Measurements from ENCODE around the gene HGF. TPM values are rescaled to one million over a fixed set of nuclear protein-coding genes. Genes with fewer than 3 reads are reported as not detected.

HGF gene
- total and polyA plus RNA-seq, 4 donors = 1.2 to 12.2 (median 2.8) TPM

- Histone ChIP-seq H3K36me3 (ENCODE audit: control insufficient read depth, insufficient read depth, low read length) (no peaks in the 10 kb centered on the region), H3K4me3 (ENCODE audit: low read depth, low read length) (no peak overlapping the region), H3K9me3 (ENCODE audit: control insufficient read depth, insufficient read depth, low read length) (no peaks in the 10 kb centered on the region), H3K27me3 (ENCODE audit: control insufficient read depth, insufficient read depth, low read length) (no peaks in the 10 kb centered on the region), H3K4me1 (ENCODE audit: control insufficient read depth, insufficient read depth, low read length) (no peaks in the 10 kb centered on the region), H3K27ac (ENCODE audit: low read depth, low read length) (no peak overlapping the region)
- 96% methylated on average over 7 of the region's 12 CpGs for WGBS (ENCODE audit: insufficient coverage)
- no peak for DNase-seq (ENCODE audit: low read depth in 4 of 6, low spot score in 6 of 6)
Observed at GRCh38 chr7:81791568-81792518, 22.0 kb upstream of the HGF start.

DNA sequence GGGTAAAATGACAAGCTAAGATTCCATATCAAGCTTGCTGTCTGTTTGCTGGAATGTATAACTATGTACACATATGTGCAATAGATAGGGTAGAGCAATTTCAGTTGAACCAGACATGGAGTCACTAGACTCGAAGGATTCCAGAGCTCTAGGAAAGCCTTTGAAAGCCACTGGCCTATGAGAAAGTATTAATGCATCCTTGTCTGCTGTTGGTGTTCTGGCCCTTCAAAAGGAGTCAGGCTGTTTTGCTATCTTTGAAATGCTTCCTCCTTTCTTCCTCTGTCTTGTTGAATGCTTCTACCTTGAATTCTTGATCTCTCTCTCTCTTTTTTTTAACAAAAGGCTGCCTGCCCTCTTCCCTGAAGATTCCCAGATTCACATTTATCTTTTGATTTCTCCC lies 20.8 kb upstream of the HGF start:
- Histone ChIP-seq H3K4me3 (ENCODE audit: low read depth, low read length) (no peak overlapping the region), H3K27ac (ENCODE audit: low read depth, low read length) (no peak overlapping the region), H3K36me3 (ENCODE audit: control insufficient read depth, insufficient read depth, low read length) (no peaks in the 10 kb centered on the region), H3K27me3 (ENCODE audit: control insufficient read depth, insufficient read depth, low read length) (no peaks in the 10 kb centered on the region), H3K9me3 (ENCODE audit: control insufficient read depth, insufficient read depth, low read length) (no peaks in the 10 kb centered on the region), H3K4me1 (ENCODE audit: control insufficient read depth, insufficient read depth, low read length) (no peaks in the 10 kb centered on the region)
- 67% methylated on average over 1 of the region's 1 CpG for WGBS (ENCODE audit: insufficient coverage)
- DNase-seq (ENCODE audit: low read depth in 4 of 6, low spot score in 6 of 6) = no peak

GRCh38 chr7:81790120-81790500 lies 20.3 kb upstream of the HGF start:
- Histone ChIP-seq H3K36me3 (ENCODE audit: control insufficient read depth, insufficient read depth, low read length) (no peaks in the 10 kb centered on the region), H3K9me3 (ENCODE audit: control insufficient read depth, insufficient read depth, low read length) (no peaks in the 10 kb centered on the region), H3K27ac (ENCODE audit: low read depth, low read length) (no peak overlapping the region), H3K4me1 (ENCODE audit: control insufficient read depth, insufficient read depth, low read length) (no peaks in the 10 kb centered on the region), H3K27me3 (ENCODE audit: control insufficient read depth, insufficient read depth, low read length) (no peaks in the 10 kb centered on the region), H3K4me3 (ENCODE audit: low read depth, low read length) (no peak overlapping the region)
- WGBS (ENCODE audit: insufficient coverage) = no CpG with 5 or more reads among the region's 2 CpGs
- DNase-seq (ENCODE audit: low read depth in 4 of 6, low spot score in 6 of 6) = peak in 1 of 6 donors; percentile 46

- H3K36me3 ChIP-seq (ENCODE audit: control insufficient read depth, insufficient read depth, low read length) = no peaks in the 10 kb centered on the region
- WGBS (ENCODE audit: insufficient coverage) = no CpG with 5 or more reads among the region's 1 CpG
- no peak overlapping the region for H3K4me3 ChIP-seq (ENCODE audit: low read depth, low read length)
- DNase-seq (ENCODE audit: low read depth in 4 of 6, low spot score in 6 of 6) = peak in 1 of 6 donors; percentile 45
- H3K27me3 ChIP-seq (ENCODE audit: control insufficient read depth, insufficient read depth, low read length) = no peaks in the 10 kb centered on the region
- no peaks in the 10 kb centered on the region for H3K4me1 ChIP-seq (ENCODE audit: control insufficient read depth, insufficient read depth, low read length)
- no peaks in the 10 kb centered on the region for H3K9me3 ChIP-seq (ENCODE audit: control insufficient read depth, insufficient read depth, low read length)
- no peak overlapping the region for H3K27ac ChIP-seq (ENCODE audit: low read depth, low read length)
Observed at GRCh38 chr7:81789406-81790119, 19.7 kb upstream of the HGF start.

GRCh38 chr7:81788246-81788645 lies 18.4 kb upstream of the HGF start:
- Histone ChIP-seq H3K27ac (ENCODE audit: low read depth, low read length) (no peak overlapping the region), H3K9me3 (ENCODE audit: control insufficient read depth, insufficient read depth, low read length) (no peaks in the 10 kb centered on the region), H3K27me3 (ENCODE audit: control insufficient read depth, insufficient read depth, low read length) (no peaks in the 10 kb centered on the region), H3K4me1 (ENCODE audit: control insufficient read depth, insufficient read depth, low read length) (no peaks in the 10 kb centered on the region), H3K4me3 (ENCODE audit: low read depth, low read length) (no peak overlapping the region), H3K36me3 (ENCODE audit: control insufficient read depth, insufficient read depth, low read length) (no peaks in the 10 kb centered on the region)
- no peak for DNase-seq (ENCODE audit: low read depth in 4 of 6, low spot score in 6 of 6)
- 93% methylated on average over 6 of the region's 8 CpGs for whole genome bisulfite sequencing (ENCODE audit: insufficient coverage)

DNA sequence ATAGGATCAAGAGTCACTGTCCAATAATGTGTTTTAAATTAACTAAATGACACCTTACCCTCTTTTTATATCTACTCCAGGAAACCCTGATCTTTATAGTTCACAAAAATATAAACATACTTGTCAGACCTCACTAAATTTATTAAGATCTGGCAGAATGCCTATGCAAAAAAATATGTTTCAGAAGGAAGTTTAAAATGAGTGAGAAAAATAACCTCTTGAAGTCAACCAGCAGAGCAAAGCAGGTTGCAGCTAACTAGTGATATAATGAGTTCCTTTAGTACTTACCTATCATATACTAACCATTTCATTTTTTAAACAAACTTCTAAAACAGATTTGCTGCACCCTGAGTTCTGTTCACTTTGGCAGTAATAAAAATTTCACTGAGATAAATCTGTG lies 14.0 kb upstream of the HGF start:
- Histone ChIP-seq H3K4me3 (ENCODE audit: low read depth, low read length) (no peak overlapping the region), H3K9me3 (ENCODE audit: control insufficient read depth, insufficient read depth, low read length) (no peaks in the 10 kb centered on the region), H3K36me3 (ENCODE audit: control insufficient read depth, insufficient read depth, low read length) (no peaks in the 10 kb centered on the region), H3K27me3 (ENCODE audit: control insufficient read depth, insufficient read depth, low read length) (no peaks in the 10 kb centered on the region), H3K4me1 (ENCODE audit: control insufficient read depth, insufficient read depth, low read length) (no peaks in the 10 kb centered on the region), H3K27ac (ENCODE audit: low read depth, low read length) (no peak overlapping the region)
- no peak for DNase-seq (ENCODE audit: low read depth in 4 of 6, low spot score in 6 of 6)

- no peak overlapping the region for H3K27ac ChIP-seq (ENCODE audit: low read depth, low read length)
- DNase-seq (ENCODE audit: low read depth in 4 of 6, low spot score in 6 of 6) = no peak
- H3K27me3 ChIP-seq (ENCODE audit: control insufficient read depth, insufficient read depth, low read length) = no peaks in the 10 kb centered on the region
- H3K9me3 ChIP-seq (ENCODE audit: control insufficient read depth, insufficient read depth, low read length) = no peaks in the 10 kb centered on the region
- no CpG with 5 or more reads among the region's 2 CpGs for WGBS (ENCODE audit: insufficient coverage)
- no peaks in the 10 kb centered on the region for H3K36me3 ChIP-seq (ENCODE audit: control insufficient read depth, insufficient read depth, low read length)
- H3K4me3 ChIP-seq (ENCODE audit: low read depth, low read length) = no peak overlapping the region
- H3K4me1 ChIP-seq (ENCODE audit: control insufficient read depth, insufficient read depth, low read length) = no peaks in the 10 kb centered on the region
Observed at GRCh38 chr7:81780914-81781693, 11.3 kb upstream of the HGF start.

DNA sequence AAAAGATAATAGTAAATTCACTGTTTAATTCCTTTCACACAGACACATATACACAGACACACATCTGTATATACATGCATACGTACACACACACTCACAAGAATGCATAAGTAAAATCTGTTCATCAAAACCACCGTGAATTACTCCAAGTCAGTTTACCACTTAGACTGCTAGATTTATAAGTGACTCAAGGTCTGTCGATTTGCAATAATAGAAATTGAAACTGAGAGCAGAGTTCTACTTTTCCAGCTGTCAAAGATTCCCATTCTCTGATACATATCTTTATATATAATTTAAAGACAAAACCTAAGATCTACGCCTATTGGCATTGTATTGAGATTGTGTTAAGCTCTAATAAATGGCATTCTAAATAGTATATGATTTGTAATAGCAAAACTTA lies 9.9 kb upstream of the HGF start:
- H3K27me3 ChIP-seq (ENCODE audit: control insufficient read depth, insufficient read depth, low read length) = no peaks in the 10 kb centered on the region
- no CpG with 5 or more reads among the region's 4 CpGs for WGBS (ENCODE audit: insufficient coverage)
- H3K4me3 ChIP-seq (ENCODE audit: low read depth, low read length) = no peak overlapping the region
- no peaks in the 10 kb centered on the region for H3K4me1 ChIP-seq (ENCODE audit: control insufficient read depth, insufficient read depth, low read length)
- H3K27ac ChIP-seq (ENCODE audit: low read depth, low read length) = no peak overlapping the region
- no peak for DNase-seq (ENCODE audit: low read depth in 4 of 6, low spot score in 6 of 6)
- no peaks in the 10 kb centered on the region for H3K36me3 ChIP-seq (ENCODE audit: control insufficient read depth, insufficient read depth, low read length)
- no peaks in the 10 kb centered on the region for H3K9me3 ChIP-seq (ENCODE audit: control insufficient read depth, insufficient read depth, low read length)

- Histone ChIP-seq H3K9me3 (ENCODE audit: control insufficient read depth, insufficient read depth, low read length) (no peaks in the 10 kb centered on the region), H3K36me3 (ENCODE audit: control insufficient read depth, insufficient read depth, low read length) (no peaks in the 10 kb centered on the region), H3K27ac (ENCODE audit: low read depth, low read length) (no peak overlapping the region), H3K27me3 (ENCODE audit: control insufficient read depth, insufficient read depth, low read length) (no peaks in the 10 kb centered on the region), H3K4me3 (ENCODE audit: low read depth, low read length) (no peak overlapping the region), H3K4me1 (ENCODE audit: control insufficient read depth, insufficient read depth, low read length) (no peaks in the 10 kb centered on the region)
- no peak for DNase-seq (ENCODE audit: low read depth in 4 of 6, low spot score in 6 of 6)
Observed at GRCh38 chr7:81777697-81778096, 7.8 kb upstream of the HGF start.
